HG03066 (cell line): ENCODE results near the gene ALKBH6.

Experiments used
- ATAC-seq: cut with Tn5 transposase; IDR thresholded peaks from one replicate; pipeline ENCODE4 v1.9.1; 2021; ENCODE audit warnings: low read depth; ENCODE audit not compliant: unreplicated experiment

ALKBH6 gene

DNA sequence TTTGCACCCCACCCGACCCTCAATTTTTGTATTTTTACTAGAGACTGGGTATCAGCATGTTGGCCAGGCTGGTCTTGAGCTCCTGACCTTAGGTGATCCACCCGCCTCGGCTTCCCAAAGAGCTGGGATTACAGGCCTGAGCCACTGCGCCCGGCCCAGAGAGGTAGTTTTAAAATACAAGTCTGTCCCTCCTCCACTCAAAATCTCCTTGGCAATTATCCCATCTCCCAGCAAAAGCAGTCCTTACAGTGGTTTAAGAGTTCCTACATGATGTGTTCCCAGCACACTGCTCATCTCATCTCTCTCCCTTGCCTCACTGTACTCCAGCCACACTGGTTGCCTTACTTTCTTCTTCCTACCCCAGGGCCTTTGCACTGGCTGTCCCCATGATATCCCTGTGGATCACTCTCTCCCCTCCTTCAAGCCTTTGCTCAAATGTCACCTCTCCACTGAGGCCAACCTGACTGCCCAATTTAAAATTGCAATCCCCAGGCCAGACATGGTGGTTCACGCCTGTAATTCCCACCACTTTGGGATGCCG is 53.5 kb downstream of the ALKBH6 start:
- no peak for ATAC-seq

DNA sequence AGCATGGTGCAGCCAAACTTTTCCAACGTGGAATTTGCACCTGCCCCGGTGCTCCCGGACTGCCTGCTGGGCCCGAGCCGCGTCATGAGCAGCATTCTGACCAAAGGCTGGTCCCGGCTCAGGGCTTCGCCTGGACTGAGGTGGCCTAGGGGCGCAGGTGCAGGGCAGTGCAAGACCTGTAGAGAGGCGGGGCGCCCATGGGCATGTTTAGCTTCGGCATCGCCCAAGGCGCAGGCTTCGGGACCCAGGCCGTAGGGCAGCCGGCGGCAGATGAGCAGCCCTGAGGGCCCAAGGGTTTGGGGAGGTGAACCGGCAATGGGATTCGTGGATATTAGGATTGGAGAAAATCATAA is 54.1 kb downstream of the ALKBH6 start:
- no peak for ATAC-seq
